ENCODE measurements around the gene TOMM5.

DNA sequence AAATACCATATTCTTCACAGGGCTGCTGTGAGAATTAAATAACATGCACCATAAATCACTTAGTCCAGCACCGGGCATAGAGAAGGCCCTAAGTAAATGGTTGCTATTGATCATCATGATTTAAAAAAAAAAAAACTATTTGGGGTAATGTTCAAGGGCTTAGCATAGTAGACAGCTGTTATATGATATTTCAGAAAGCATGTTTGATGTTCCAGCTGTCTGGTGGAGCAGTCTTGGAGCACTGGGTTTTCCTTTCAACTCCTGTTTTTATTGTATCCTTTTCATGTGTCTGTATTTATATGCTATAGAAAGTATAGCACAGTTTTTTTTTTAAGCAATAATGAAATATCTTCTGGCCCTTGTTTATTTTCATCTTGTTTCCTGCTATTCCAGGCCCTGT, 28.0 kb upstream of the TOMM5 start:
- TF ChIP-seq POLR2AphosphoS5 (IDR thresholded peaks at IDR 0.05; ENCODE audit: borderline replicate concordance, low read depth, low read length) (no peak), EZH2 (IDR thresholded peaks at IDR 0.05) (no peak)
